HFFc6 (cell line): ENCODE results near the gene PEX13. TPM values are rescaled to one million over a fixed set of nuclear protein-coding genes. Genes with fewer than 3 reads are reported as not detected.
"Not testable (repeated sequence)": the region's sequence is repeated elsewhere in the genome, so short reads cannot be mapped to it uniquely, and the experiment has no call there.

Experiments
- DNase-seq: peaks from one replicate; pipeline ENCODE4 v3.0.0-alpha.2; 2018
- H3K27ac Mint-ChIP-seq: 2 replicates; pipeline ENCODE4 v1.8.0; 2020; ENCODE audit warnings: mild to moderate bottlenecking, mixed read lengths
- H3K27me3 Mint-ChIP-seq: 2 replicates; pipeline ENCODE4 v1.8.0; 2021; ENCODE audit warnings: mild to moderate bottlenecking, moderate library complexity, mixed read lengths; ENCODE audit not compliant: insufficient read depth
- H3K36me3 Mint-ChIP-seq: 2 replicates; pipeline ENCODE4 v1.8.0; 2021; ENCODE audit warnings: low read depth, mixed read lengths
- H3K4me1 Mint-ChIP-seq: 2 replicates; pipeline ENCODE4 v1.8.0; 2020; ENCODE audit warnings: low read depth, mixed read lengths
- H3K4me3 Mint-ChIP-seq: 2 replicates; pipeline ENCODE4 v1.8.0; 2020; ENCODE audit warnings: mild to moderate bottlenecking, moderate library complexity, mixed read lengths
- H3K9me3 Mint-ChIP-seq: 2 replicates; pipeline ENCODE4 v1.8.0; 2020; ENCODE audit warnings: mild to moderate bottlenecking, mixed read lengths
- total RNA-seq, 6 experiments: library from RNA; stranded (reverse); fragmentation: NEBNext Ultra II Directional; extraction: Animal tissue kit (Norgen Biotek cat#: 25700); gene quantifications; 2 replicates in 1 of 6; 3 replicates in 5 of 6; pipeline ENCODE4 v1.2.3, GENCODE V29; 2021
- TF ChIP-seq, protein P1 (sequence below): fragments of 200-600 bp; sonication (generic); IDR thresholded peaks from 2 replicates; pipeline ENCODE4 v1.5.0; 2021; ENCODE audit warnings: antibody characterized with exemption, mild to moderate bottlenecking

Gene PEX13
- total RNA-seq, 6 experiments from 2014 or later: 21.2 to 24.1 (median 22.4) TPM

DNA sequence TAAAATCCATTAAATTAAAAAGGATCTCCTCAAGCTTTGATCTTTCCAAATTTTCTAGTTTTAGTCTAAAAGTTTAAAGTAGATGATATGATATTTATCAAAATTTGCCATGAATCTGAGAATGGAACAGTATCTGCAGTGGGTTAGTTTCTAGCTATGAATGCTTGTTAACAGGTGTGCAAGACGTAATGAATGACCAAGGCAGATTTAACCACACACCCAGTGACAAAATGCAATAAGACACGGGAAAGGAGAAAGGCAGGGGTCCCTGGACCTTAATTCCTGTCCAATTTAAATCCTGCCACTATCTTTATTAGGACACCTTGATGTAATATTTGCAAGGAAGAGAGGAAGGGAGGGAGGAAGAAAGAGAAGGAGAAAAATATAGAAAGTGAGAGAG is 30.5 kb upstream of the PEX13 start:
- TF ChIP-seq, protein P1, sequence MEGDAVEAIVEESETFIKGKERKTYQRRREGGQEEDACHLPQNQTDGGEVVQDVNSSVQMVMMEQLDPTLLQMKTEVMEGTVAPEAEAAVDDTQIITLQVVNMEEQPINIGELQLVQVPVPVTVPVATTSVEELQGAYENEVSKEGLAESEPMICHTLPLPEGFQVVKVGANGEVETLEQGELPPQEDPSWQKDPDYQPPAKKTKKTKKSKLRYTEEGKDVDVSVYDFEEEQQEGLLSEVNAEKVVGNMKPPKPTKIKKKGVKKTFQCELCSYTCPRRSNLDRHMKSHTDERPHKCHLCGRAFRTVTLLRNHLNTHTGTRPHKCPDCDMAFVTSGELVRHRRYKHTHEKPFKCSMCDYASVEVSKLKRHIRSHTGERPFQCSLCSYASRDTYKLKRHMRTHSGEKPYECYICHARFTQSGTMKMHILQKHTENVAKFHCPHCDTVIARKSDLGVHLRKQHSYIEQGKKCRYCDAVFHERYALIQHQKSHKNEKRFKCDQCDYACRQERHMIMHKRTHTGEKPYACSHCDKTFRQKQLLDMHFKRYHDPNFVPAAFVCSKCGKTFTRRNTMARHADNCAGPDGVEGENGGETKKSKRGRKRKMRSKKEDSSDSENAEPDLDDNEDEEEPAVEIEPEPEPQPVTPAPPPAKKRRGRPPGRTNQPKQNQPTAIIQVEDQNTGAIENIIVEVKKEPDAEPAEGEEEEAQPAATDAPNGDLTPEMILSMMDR: no peak
- no peak for DNase-seq
- Mint-ChIP-seq H3K36me3 (peaks cover 12% of the 10 kb centered on the region), H3K9me3 (peaks cover 11% of the 10 kb centered on the region), H3K4me1 (no peaks in the 10 kb centered on the region), H3K4me3 (no peak overlapping the region), H3K27me3 (no peaks in the 10 kb centered on the region), H3K27ac (no peak overlapping the region)

DNA sequence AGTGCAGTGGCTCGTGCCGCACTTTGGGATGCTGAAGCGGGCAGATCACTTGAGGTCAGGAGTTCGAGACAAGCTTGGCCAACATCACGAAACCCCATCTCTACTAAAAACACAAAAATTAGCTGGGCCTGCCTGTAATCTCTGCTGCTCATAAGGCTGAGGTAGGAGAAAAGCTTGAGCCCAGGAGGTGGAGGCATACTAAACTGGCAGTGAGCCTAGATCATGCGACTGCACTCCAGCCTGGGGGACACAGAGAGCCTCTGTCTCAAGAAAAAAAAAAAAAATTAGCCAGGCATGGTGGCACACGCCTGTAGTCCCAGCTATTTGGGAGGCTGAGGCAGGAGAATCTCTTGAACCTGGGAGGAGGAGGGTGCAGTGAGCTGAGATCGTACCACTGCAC is 29.9 kb upstream of the PEX13 start:
- not testable (repeated sequence) for H3K27me3 Mint-ChIP-seq, DNase-seq, H3K27ac Mint-ChIP-seq, H3K4me1 Mint-ChIP-seq, H3K4me3 Mint-ChIP-seq
- peaks cover 19% of the 10 kb centered on the region for H3K36me3 Mint-ChIP-seq
- peaks cover 16% of the 10 kb centered on the region for H3K9me3 Mint-ChIP-seq

DNA sequence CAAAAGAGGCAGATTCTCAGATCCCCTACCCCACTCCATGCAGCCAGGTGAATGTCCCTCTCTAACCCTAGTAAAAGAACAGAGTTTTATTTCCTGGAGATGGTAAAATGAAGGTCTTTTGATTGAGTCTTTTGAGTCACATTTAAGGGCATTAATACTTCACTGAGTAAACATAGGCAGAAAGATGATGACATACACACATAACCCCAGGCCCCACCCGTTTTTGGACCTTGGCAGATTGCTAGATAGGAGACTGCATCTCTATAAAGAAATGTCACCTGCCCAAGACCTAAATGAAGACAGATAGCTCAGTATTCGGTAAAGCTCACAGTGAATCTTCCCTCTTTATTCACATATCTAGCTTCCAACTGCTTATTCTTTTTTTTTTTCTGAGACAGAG is 28.3 kb upstream of the PEX13 start:
- Mint-ChIP-seq H3K4me1 (no peaks in the 10 kb centered on the region), H3K9me3 (peaks cover 18% of the 10 kb centered on the region), H3K36me3 (peaks cover 21% of the 10 kb centered on the region), H3K27me3 (no peaks in the 10 kb centered on the region), H3K4me3 (no peak overlapping the region), H3K27ac (no peak overlapping the region)
- TF ChIP-seq, protein P1: no peak
- DNase-seq: no peak

DNA sequence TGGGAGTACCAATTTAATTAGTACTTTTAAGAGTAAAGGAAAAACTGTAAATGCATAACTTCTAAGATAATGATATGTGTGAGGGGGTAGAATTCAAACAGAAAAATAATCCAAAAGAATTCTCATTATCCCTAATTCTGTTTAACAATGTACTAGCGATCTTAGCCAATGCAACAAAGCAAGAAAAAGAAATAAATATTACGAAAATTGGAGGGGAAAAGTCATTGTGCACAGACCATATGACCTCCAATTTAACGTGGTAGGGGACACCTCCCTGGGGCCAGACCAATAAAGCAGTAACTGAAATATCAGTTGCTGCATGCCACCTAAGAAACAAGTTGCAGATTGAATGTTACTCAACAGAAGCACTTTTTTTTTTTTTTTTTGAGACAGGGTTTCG is 25.9 kb upstream of the PEX13 start:
- Mint-ChIP-seq H3K27me3 (no peaks in the 10 kb centered on the region), H3K27ac (no peak overlapping the region), H3K4me3 (no peak overlapping the region), H3K4me1 (no peaks in the 10 kb centered on the region), H3K9me3 (peaks cover 18% of the 10 kb centered on the region), H3K36me3 (peaks cover 21% of the 10 kb centered on the region)
- DNase-seq: no peak
- TF ChIP-seq, protein P1: no peak

DNA sequence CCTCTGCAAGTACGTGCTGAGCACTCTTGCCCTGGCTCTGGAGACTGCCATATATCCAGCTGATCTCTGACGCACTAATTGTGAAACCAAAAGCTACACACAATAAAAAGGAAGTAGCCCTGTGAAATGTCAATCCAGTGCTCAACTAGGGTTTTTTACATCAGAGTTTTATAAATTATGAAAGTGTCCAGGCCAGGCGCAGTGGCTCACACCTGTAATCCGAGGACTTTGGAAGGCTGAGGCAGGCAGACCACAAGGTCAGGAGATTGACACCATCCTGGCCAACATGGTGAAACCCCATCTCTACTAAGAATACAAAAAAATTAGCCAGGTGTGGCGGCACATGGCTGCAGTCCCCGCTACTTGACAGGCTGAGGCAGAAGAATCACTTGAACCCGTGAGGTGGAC is 24.5 kb upstream of the PEX13 start:
- peaks cover 18% of the 10 kb centered on the region for H3K9me3 Mint-ChIP-seq
- no peak overlapping the region for H3K27ac Mint-ChIP-seq

DNA sequence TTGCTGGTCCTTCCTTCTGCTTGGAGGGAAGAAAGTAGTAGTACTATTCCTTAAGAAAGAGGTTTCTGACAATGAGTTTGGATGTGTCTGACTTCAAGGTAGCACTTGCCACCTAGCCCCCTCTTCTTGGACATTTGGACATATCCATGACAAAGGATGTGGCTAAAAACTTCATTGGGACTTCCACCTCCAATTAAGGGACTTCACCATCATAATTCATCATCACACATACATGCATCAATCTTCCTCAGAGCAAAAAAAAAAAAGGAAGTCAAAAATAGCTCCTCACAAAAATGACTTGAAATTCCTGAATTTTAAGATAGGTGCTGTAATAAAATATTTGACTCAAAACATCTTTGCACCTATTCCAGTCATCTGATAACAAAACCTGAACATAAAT is 23.4 kb upstream of the PEX13 start:
- H3K9me3 Mint-ChIP-seq: peaks cover 18% of the 10 kb centered on the region
- no peak overlapping the region for H3K27ac Mint-ChIP-seq
- H3K27me3 Mint-ChIP-seq: no peaks in the 10 kb centered on the region
- peaks cover 21% of the 10 kb centered on the region for H3K36me3 Mint-ChIP-seq
- DNase-seq: no peak
- H3K4me1 Mint-ChIP-seq: no peaks in the 10 kb centered on the region
- TF ChIP-seq, protein P1: no peak
- no peak overlapping the region for H3K4me3 Mint-ChIP-seq

More for the DNA sequence above, 24.5 kb upstream of the PEX13 start:
- H3K36me3 Mint-ChIP-seq: peaks cover 21% of the 10 kb centered on the region
- no peaks in the 10 kb centered on the region for H3K4me1 Mint-ChIP-seq
- H3K4me3 Mint-ChIP-seq: no peak overlapping the region
- TF ChIP-seq, protein P1: no peak
- no peak for DNase-seq
- H3K27me3 Mint-ChIP-seq: no peaks in the 10 kb centered on the region
